Measurements from ENCODE around the gene LCNL1. TPM values are rescaled to one million over a fixed set of nuclear protein-coding genes. Genes with fewer than 3 reads are reported as not detected.

Gene LCNL1
- total RNA-seq, 1 experiment from 2014 or later: not detected

GRCh38 chr9:137021979-137022661, 39.3 kb downstream of the LCNL1 start:
- peaks cover 2% of the 10 kb centered on the region for H3K36me3 Mint-ChIP-seq (ENCODE audit: insufficient read depth, unreplicated experiment)
- POLR2A ChIA-PET: no interaction called here
- DNase-seq (ENCODE audit: unreplicated experiment): peak; percentile 93
- no TSS peak for BruUV-seq (replicated peaks)
- CTCF ChIA-PET: interaction anchor here (0.6 to 1.4 kb wide), 3 partner anchors 13 to 239 kb away, joined by 3 read pairs; partner anchors contain the start of gene NPDC1
- intact Hi-C loops (cut with micrococcal nuclease): no loop called here
- H3K9me3 Mint-ChIP-seq (ENCODE audit: unreplicated experiment): no peaks in the 10 kb centered on the region
- H3K4me1 Mint-ChIP-seq (ENCODE audit: insufficient read depth, unreplicated experiment): no peaks in the 10 kb centered on the region
- H3K27me3 Mint-ChIP-seq (ENCODE audit: insufficient read depth, unreplicated experiment): no peaks in the 10 kb centered on the region
- no peak overlapping the region for H3K4me3 Mint-ChIP-seq (ENCODE audit: unreplicated experiment)
- no peak overlapping the region for H3K27ac Mint-ChIP-seq (ENCODE audit: low read depth, unreplicated experiment)
- no peak for TF ChIP-seq CTCF (IDR thresholded peaks at IDR 0.05; ENCODE audit: unreplicated experiment)

- ChIA-PET CTCF (interaction anchor here (0.6 kb wide), 1 partner anchor 239 kb away, joined by 3 read pairs; no protein-coding TSS in a partner anchor), POLR2A (no interaction called here)
- TF ChIP-seq CTCF (IDR thresholded peaks at IDR 0.05; ENCODE audit: unreplicated experiment): no peak
- Mint-ChIP-seq H3K27me3 (ENCODE audit: insufficient read depth, unreplicated experiment) (no peaks in the 10 kb centered on the region), H3K4me3 (ENCODE audit: unreplicated experiment) (no peak overlapping the region), H3K9me3 (ENCODE audit: unreplicated experiment) (no peaks in the 10 kb centered on the region), H3K4me1 (ENCODE audit: insufficient read depth, unreplicated experiment) (no peaks in the 10 kb centered on the region), H3K27ac (ENCODE audit: low read depth, unreplicated experiment) (no peak overlapping the region), H3K36me3 (ENCODE audit: insufficient read depth, unreplicated experiment) (no peaks in the 10 kb centered on the region)
- intact Hi-C loops (cut with micrococcal nuclease): no loop called here
- no TSS peak for BruUV-seq (replicated peaks)
- no peak for DNase-seq (ENCODE audit: unreplicated experiment)
Measured at GRCh38 chr9:137022662-137023008, 39.8 kb downstream of the LCNL1 start.

GRCh38 chr9:137023157-137023556, 40.4 kb downstream of the LCNL1 start:
- Mint-ChIP-seq H3K4me3 (ENCODE audit: unreplicated experiment) (no peak overlapping the region), H3K27me3 (ENCODE audit: insufficient read depth, unreplicated experiment) (no peaks in the 10 kb centered on the region), H3K4me1 (ENCODE audit: insufficient read depth, unreplicated experiment) (no peaks in the 10 kb centered on the region), H3K27ac (ENCODE audit: low read depth, unreplicated experiment) (no peak overlapping the region), H3K36me3 (ENCODE audit: insufficient read depth, unreplicated experiment) (no peaks in the 10 kb centered on the region), H3K9me3 (ENCODE audit: unreplicated experiment) (no peaks in the 10 kb centered on the region)
- no peak for DNase-seq (ENCODE audit: unreplicated experiment)
- CTCF ChIA-PET: no interaction called here
- TF ChIP-seq CTCF (IDR thresholded peaks at IDR 0.05; ENCODE audit: unreplicated experiment): no peak
- BruUV-seq (replicated peaks): no TSS peak
- POLR2A ChIA-PET: interaction anchor here (0.7 kb wide), 1 partner anchor 54 kb away, joined by 3 read pairs; no protein-coding TSS in a partner anchor
- intact Hi-C loops (cut with micrococcal nuclease): no loop called here

- no peak for DNase-seq (ENCODE audit: unreplicated experiment)
- CTCF ChIA-PET: no interaction called here
Measured at GRCh38 chr9:137023583-137023991, 40.8 kb downstream of the LCNL1 start.

More at GRCh38 chr9:137023583-137023991, 40.8 kb downstream of the LCNL1 start:
- H3K27ac Mint-ChIP-seq (ENCODE audit: low read depth, unreplicated experiment): no peak overlapping the region
- no peaks in the 10 kb centered on the region for H3K9me3 Mint-ChIP-seq (ENCODE audit: unreplicated experiment)
- BruUV-seq (replicated peaks): no TSS peak
- no peaks in the 10 kb centered on the region for H3K27me3 Mint-ChIP-seq (ENCODE audit: insufficient read depth, unreplicated experiment)
- no peak overlapping the region for H3K4me3 Mint-ChIP-seq (ENCODE audit: unreplicated experiment)
- no peaks in the 10 kb centered on the region for H3K4me1 Mint-ChIP-seq (ENCODE audit: insufficient read depth, unreplicated experiment)
- POLR2A ChIA-PET: interaction anchor here (0.7 kb wide), 1 partner anchor 55 kb away, joined by 3 read pairs; no protein-coding TSS in a partner anchor
- TF ChIP-seq CTCF (IDR thresholded peaks at IDR 0.05; ENCODE audit: unreplicated experiment): no peak
- intact Hi-C loops (cut with micrococcal nuclease): no loop called here
- peaks cover 3% of the 10 kb centered on the region for H3K36me3 Mint-ChIP-seq (ENCODE audit: insufficient read depth, unreplicated experiment)
